Sigmoid colon (tissue), 4 donors: ENCODE measurements around the gene ATP1A1.

Source experiments
- EP300 ChIP-seq, 4 donors: sonication (generic); formaldehyde crosslinking; IDR thresholded peaks; one replicate each; pipeline ENCODE4 v1.6.1; 2017; ENCODE audit warnings: antibody characterized with exemption in 4 of 4
- POLR2A ChIP-seq, 2 donors: fragments of 450-650 bp; IDR thresholded peaks; one replicate each; pipeline ENCODE4 v1.6.1; 2016; ENCODE audit warnings: antibody characterized with exemption in 2 of 2, mild to moderate bottlenecking in 2 of 2, moderate library complexity in 2 of 2
- POLR2AphosphoS5 ChIP-seq, 4 donors: sonication (generic); formaldehyde crosslinking; IDR thresholded peaks; one replicate each; pipeline ENCODE4 v1.6.1; 2017; ENCODE audit warnings: antibody characterized with exemption in 4 of 4
- TF ChIP-seq, protein P1 (sequence below), 4 experiments: fragments of 450-650 bp in 3 of 4; fragments of 200-600 bp in 1 of 4; IDR thresholded peaks; one replicate each; pipeline ENCODE4 v1.5.1; 2016 to 2019; ENCODE audit warnings: antibody characterized with exemption in 4 of 4, mild to moderate bottlenecking in 3 of 4, moderate library complexity in 2 of 4

DNA sequence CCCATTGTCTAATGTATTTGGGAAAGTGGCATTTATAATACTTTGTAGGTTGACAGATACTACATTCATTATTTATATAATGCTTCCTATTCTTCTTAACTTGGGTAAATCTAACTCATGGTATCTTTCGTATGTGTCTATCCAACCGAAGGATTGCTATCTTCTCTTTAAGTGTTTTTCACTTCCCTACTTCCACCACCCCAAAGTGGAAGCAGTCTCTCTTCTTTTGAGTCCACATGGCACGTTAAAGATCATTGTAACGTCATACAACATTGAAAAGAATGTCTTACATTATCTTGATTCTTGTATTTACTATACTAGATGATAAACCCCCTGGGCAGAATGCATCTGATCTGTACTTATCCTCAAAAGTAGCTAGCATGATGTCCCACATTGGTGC, 21.2 kb downstream of the ATP1A1 start:
- TF ChIP-seq, protein P1, sequence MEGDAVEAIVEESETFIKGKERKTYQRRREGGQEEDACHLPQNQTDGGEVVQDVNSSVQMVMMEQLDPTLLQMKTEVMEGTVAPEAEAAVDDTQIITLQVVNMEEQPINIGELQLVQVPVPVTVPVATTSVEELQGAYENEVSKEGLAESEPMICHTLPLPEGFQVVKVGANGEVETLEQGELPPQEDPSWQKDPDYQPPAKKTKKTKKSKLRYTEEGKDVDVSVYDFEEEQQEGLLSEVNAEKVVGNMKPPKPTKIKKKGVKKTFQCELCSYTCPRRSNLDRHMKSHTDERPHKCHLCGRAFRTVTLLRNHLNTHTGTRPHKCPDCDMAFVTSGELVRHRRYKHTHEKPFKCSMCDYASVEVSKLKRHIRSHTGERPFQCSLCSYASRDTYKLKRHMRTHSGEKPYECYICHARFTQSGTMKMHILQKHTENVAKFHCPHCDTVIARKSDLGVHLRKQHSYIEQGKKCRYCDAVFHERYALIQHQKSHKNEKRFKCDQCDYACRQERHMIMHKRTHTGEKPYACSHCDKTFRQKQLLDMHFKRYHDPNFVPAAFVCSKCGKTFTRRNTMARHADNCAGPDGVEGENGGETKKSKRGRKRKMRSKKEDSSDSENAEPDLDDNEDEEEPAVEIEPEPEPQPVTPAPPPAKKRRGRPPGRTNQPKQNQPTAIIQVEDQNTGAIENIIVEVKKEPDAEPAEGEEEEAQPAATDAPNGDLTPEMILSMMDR (IDR thresholded peaks at IDR 0.05), result no peak
- TF ChIP-seq POLR2A (IDR thresholded peaks at IDR 0.05) (no peak), POLR2AphosphoS5 (IDR thresholded peaks at IDR 0.05) (no peak), EP300 (IDR thresholded peaks at IDR 0.05) (no peak)
